Endothelial cell of umbilical vein (primary cell): ENCODE data around the gene RPL39. TPM values are rescaled to one million over a fixed set of nuclear protein-coding genes. Genes with fewer than 3 reads are reported as not detected.

Experiments
- BruUV-seq: library from RNA; stranded (reverse); fragments of 400-500 nt; replicated peaks from 2 replicates; lab custom pipeline; 2021; lab: Mats Ljungman, UMichigan
- CTCF ChIA-PET: fragments of 300-600, 350-600 bp; sonication (Branson Sonifier 250); formaldehyde crosslinking; loops from one replicate; lab custom pipeline; 2021; ENCODE audit warnings: antibody characterized with exemption, inconsistent platforms; lab: Charles Lee
- POLR2A ChIA-PET: fragments of 300-600, 350-600 bp; sonication (Branson Sonifier 250); formaldehyde crosslinking; loops from one replicate; lab custom pipeline; 2021; ENCODE audit warnings: antibody characterized with exemption, inconsistent platforms; lab: Charles Lee
- DNase-seq: peaks from one replicate; pipeline ENCODE4 v3.0.0-alpha.2; 2011; ENCODE audit warnings: low read depth, low spot score
- FAIRE-seq: peaks from 2 replicates; lab custom pipeline; 2011; peaks lifted over from hg19 to GRCh38; lab: Jason Lieb, UNC
- H2AFZ ChIP-seq: 2 replicates; pipeline ENCODE4 v1.6.0; 2012; ENCODE audit warnings: low read depth, low read length, control low read depth, inconsistent platforms
- H3K27ac ChIP-seq: 2 replicates; pipeline ENCODE4 v1.5.1; 2011; ENCODE audit warnings: low read depth, mild to moderate bottlenecking, control low read depth, low read length, moderate library complexity; ENCODE audit not compliant: insufficient read depth
- H3K27me3 ChIP-seq, 2 experiments: 2 replicates each; pipeline versions ENCODE4 v1.6.0 to v1.6.1; 2011; ENCODE audit warnings: low read length in 2 of 2, mixed read lengths in 1 of 2; ENCODE audit not compliant: control insufficient read depth in 2 of 2, insufficient read depth in 2 of 2
- H3K36me3 ChIP-seq, 2 experiments: 2 replicates in 1 of 2; 3 replicates in 1 of 2; pipeline ENCODE4 v1.5.1; 2011; ENCODE audit warnings: low read length in 2 of 2, mild to moderate bottlenecking in 1 of 2, moderate library complexity in 1 of 2; ENCODE audit not compliant: control insufficient read depth in 2 of 2, insufficient read depth in 2 of 2; ENCODE audit errors: extremely low read depth in 1 of 2
- H3K4me1 ChIP-seq: 3 replicates; pipeline ENCODE4 v1.5.1; 2011; ENCODE audit warnings: mild to moderate bottlenecking, low read length; ENCODE audit not compliant: control insufficient read depth, insufficient read depth; ENCODE audit errors: extremely low read depth
- H3K4me2 ChIP-seq: 2 replicates; pipeline ENCODE4 v1.6.1; 2011; ENCODE audit warnings: low read length, control low read depth, mixed read lengths; ENCODE audit not compliant: insufficient read depth
- H3K4me3 ChIP-seq, 3 experiments: fragments of 200-600 bp in 1 of 3; sonication (generic), shearing (Covaris generic) in 1 of 3; replicated peaks in 1 of 3; 2 replicates each; pipeline ENCODE4 v1.5.1; 2011 to 2016; ENCODE audit warnings: control low read depth in 3 of 3, low read length in 3 of 3, mild to moderate bottlenecking in 2 of 3, inconsistent platforms in 1 of 3, low read depth in 1 of 3, moderate library complexity in 1 of 3; ENCODE audit not compliant: insufficient read depth in 1 of 3
- H3K79me2 ChIP-seq: 2 replicates; pipeline ENCODE4 v1.6.0; 2012; ENCODE audit warnings: low read length, inconsistent platforms; ENCODE audit not compliant: control insufficient read depth, insufficient read depth
- H3K9ac ChIP-seq: replicated peaks from 2 replicates; pipeline ENCODE3; 2011; ENCODE audit warnings: low read length, control low read depth; ENCODE audit not compliant: insufficient read depth; ENCODE audit errors: extremely low read depth
- H3K9me1 ChIP-seq: replicated peaks from 3 replicates; pipeline ENCODE4 v1.6.0; 2011; ENCODE audit warnings: mild to moderate bottlenecking, low read length; ENCODE audit not compliant: control insufficient read depth, insufficient read depth; ENCODE audit errors: extremely low read depth
- H3K9me3 ChIP-seq: replicated peaks from 2 replicates; pipeline ENCODE4 v1.5.1; 2012; ENCODE audit warnings: low read length, inconsistent platforms; ENCODE audit not compliant: control insufficient read depth, insufficient read depth
- H4K20me1 ChIP-seq: replicated peaks from 2 replicates; pipeline ENCODE3; 2011; ENCODE audit warnings: mild to moderate bottlenecking, low read length; ENCODE audit not compliant: control insufficient read depth, insufficient read depth; ENCODE audit errors: extremely low read depth
- CTCF ChIP-seq, 2 donors: IDR thresholded peaks; 1 replicate in 1 of 2; 2 replicates in 1 of 2; pipeline ENCODE4 v1.5.1; 2011; ENCODE audit warnings: low read length in 2 of 2, mild to moderate bottlenecking in 2 of 2, moderate library complexity in 2 of 2, control low read depth in 1 of 2, inconsistent platforms in 1 of 2, low read depth in 1 of 2; ENCODE audit not compliant: insufficient read depth in 1 of 2; ENCODE audit errors: extremely low read depth in 1 of 2
- EZH2 ChIP-seq: IDR thresholded peaks from 2 replicates; pipeline ENCODE4 v1.6.1; 2012; ENCODE audit warnings: borderline replicate concordance, low read depth, mild to moderate bottlenecking, moderate library complexity, low read length, inconsistent platforms; ENCODE audit not compliant: severe bottlenecking
- FOS ChIP-seq: IDR thresholded peaks from 2 replicates; pipeline ENCODE4 v1.6.1; 2011; ENCODE audit warnings: mild to moderate bottlenecking, low read length, moderate library complexity, borderline replicate concordance; ENCODE audit not compliant: insufficient read depth
- GATA2 ChIP-seq: IDR thresholded peaks from 2 replicates; pipeline ENCODE4 v1.7.0; 2011; ENCODE audit warnings: low read depth, mild to moderate bottlenecking, moderate library complexity, mixed read lengths, low read length; ENCODE audit not compliant: insufficient read length, insufficient read depth
- JUN ChIP-seq: IDR thresholded peaks from 2 replicates; pipeline ENCODE4 v1.6.1; 2011; ENCODE audit warnings: borderline replicate concordance, low read depth; ENCODE audit not compliant: insufficient read length, insufficient read depth
- MAX ChIP-seq: IDR thresholded peaks from 2 replicates; pipeline ENCODE4 v1.6.1; 2011; ENCODE audit not compliant: insufficient read depth, insufficient read length
- MYC ChIP-seq: IDR thresholded peaks from one replicate; pipeline ENCODE4 v1.6.1; 2011; ENCODE audit warnings: mild to moderate bottlenecking, low read depth, low read length
- POLR2A ChIP-seq: IDR thresholded peaks from 2 replicates; pipeline ENCODE4 v1.6.1; 2012; ENCODE audit warnings: low read depth, mild to moderate bottlenecking, control low read depth, low read length
- POLR2AphosphoS5 ChIP-seq: IDR thresholded peaks from 2 replicates; pipeline ENCODE4 v1.6.1; 2012; ENCODE audit warnings: low read depth, mild to moderate bottlenecking, control low read depth, low read length, moderate library complexity; ENCODE audit not compliant: insufficient read depth
- dilution Hi-C: fragments of 300-500 bp; cut with MboI; formaldehyde crosslinking; loops from one replicate; pipeline ENCODE4 v1.15.0; 2019; ENCODE audit warnings: low sequenced_read_pairs; ENCODE audit not compliant: extremely low pct_ligation_motif_present
- intact Hi-C: fragments of 100-400 bp; cut with micrococcal nuclease; formaldehyde crosslinking; loops from one replicate; pipeline ENCODE4 v1.10.0; 2022
- polyA plus RNA-seq, 4 experiments: library from polyadenylated mRNA; depleted of rRNA in 3 of 4; stranded (reverse) in 3 of 4; unstranded in 1 of 4; fragments of >200 nt; gene quantifications; 2 replicates each; pipeline versions ENCODE4 v1.2.1 to v1.2.3, GENCODE V29; 2011 to 2012; ENCODE audit warnings: missing spikeins in 1 of 4
- total RNA-seq: library from RNA; stranded (reverse); gene quantifications from 2 replicates; pipeline ENCODE4 v1.2.3, GENCODE V29; 2021

The RPL39 gene
- total and polyA plus RNA-seq, 2 donors (not counting 3 experiments of a cell fraction or from before 2014, with no cell fraction given) = 1,305 to 1,516 TPM

DNA sequence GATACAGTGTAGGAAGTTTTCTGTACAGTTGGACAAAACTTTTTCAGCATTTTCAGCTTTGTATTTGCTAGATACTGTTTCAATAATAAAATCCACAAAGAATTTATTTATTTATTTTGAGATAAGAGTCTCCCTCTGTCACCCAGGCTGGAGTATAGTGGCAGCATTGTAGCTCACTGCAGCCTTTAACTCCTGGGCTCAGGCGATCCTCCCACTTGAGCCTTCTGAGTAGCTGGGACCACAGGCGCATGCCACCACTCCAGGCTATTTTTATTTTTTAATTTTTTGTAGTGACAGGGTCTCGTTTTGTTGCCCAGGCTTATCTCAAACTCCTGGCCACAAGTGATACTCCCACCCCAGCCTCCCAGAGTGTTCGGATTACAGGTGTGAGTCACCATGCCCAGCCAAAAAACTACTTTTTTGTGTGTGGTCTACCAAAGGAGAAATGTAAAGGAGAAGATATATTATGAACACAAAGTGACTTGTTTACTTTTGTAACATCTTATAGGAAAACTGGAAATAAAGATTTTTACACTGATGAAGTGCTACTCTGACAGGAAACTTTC is 46.1 kb downstream of the RPL39 start:
- ChIA-PET POLR2A (no interaction called here), CTCF (interaction anchor here (1.2 to 3.0 kb wide), 3 partner anchors 8 to 135 kb away, joined by 5 to 9 read pairs (median 9); no protein-coding TSS in a partner anchor)
- H3K27ac ChIP-seq = no peak overlapping the region
- H4K20me1 ChIP-seq = no peaks in the 10 kb centered on the region
- no peak overlapping the region for H3K4me2 ChIP-seq
- TF ChIP-seq FOS (no peak), MAX (no peak)
- no peaks in the 10 kb centered on the region for H3K9me1 ChIP-seq
- no peak overlapping the region for H3K9ac ChIP-seq
- no peaks in the 10 kb centered on the region for H3K79me2 ChIP-seq
- no peaks in the 10 kb centered on the region for H3K4me1 ChIP-seq
- FAIRE-seq = no peak
- H3K9me3 ChIP-seq = no peaks in the 10 kb centered on the region
- no peak overlapping the region for H3K4me3 ChIP-seq
- no TSS peak for BruUV-seq
- dilution Hi-C loops = no loop called here
- H3K27me3 ChIP-seq = no peaks in the 10 kb centered on the region
- intact Hi-C loops = no loop called here
- H2AFZ ChIP-seq = no peak overlapping the region
- no peaks in the 10 kb centered on the region for H3K36me3 ChIP-seq
- DNase-seq = no peak

GRCh38 chrX:119738742-119739141 is 52.7 kb downstream of the RPL39 start:
- H3K36me3 ChIP-seq = no peaks in the 10 kb centered on the region
- CTCF ChIA-PET = interaction anchor here (0.9 to 1.2 kb wide), 2 partner anchors 19 to 129 kb away, joined by 3 read pairs; partner anchors contain the start of gene SOWAHD
- POLR2A ChIA-PET = no interaction called here
- peak; percentile 77 for FAIRE-seq
- no peaks in the 10 kb centered on the region for H3K9me1 ChIP-seq
- H3K27me3 ChIP-seq = no peaks in the 10 kb centered on the region
- BruUV-seq = no TSS peak
- intact Hi-C loops (no loop called here), dilution Hi-C loops (no loop called here)
- no peaks in the 10 kb centered on the region for H3K4me1 ChIP-seq
- H3K9me3 ChIP-seq = no peaks in the 10 kb centered on the region
- H2AFZ ChIP-seq = no peak overlapping the region
- no peak overlapping the region for H3K9ac ChIP-seq
- peak; percentile 24 for DNase-seq
- H3K4me3 ChIP-seq = no peak overlapping the region
- no peaks in the 10 kb centered on the region for H3K79me2 ChIP-seq
- no peak overlapping the region for H3K4me2 ChIP-seq
- TF ChIP-seq POLR2AphosphoS5 (no peak), POLR2A (no peak), JUN (no peak), CTCF (IDR thresholded peaks at IDR 0.05; ENCODE audit: extremely low read depth in 1 of 2, insufficient read depth in 1 of 2, low read depth in 1 of 2, low read length in 2 of 2) (no peak), EZH2 (no peak), MAX (no peak), GATA2 (no peak), MYC (no peak), FOS (no peak)
- no peaks in the 10 kb centered on the region for H4K20me1 ChIP-seq
- H3K27ac ChIP-seq = no peak overlapping the region
